Mesendoderm (in vitro differentiated cells): ENCODE data around the gene NUP35. TPM values are rescaled to one million over a fixed set of nuclear protein-coding genes. Genes with fewer than 3 reads are reported as not detected.

Experiments used
- DNase-seq: peaks from one replicate; pipeline ENCODE4 v3.0.0; 2013
- H2AK5ac ChIP-seq: 2 replicates; pipeline ENCODE4 v1.6.1; 2013; ENCODE audit warnings: low read length, inconsistent platforms
- H2BK120ac ChIP-seq: 2 replicates; pipeline ENCODE4 v1.6.1; 2013; ENCODE audit warnings: low read depth, mild to moderate bottlenecking, low read length, moderate library complexity, mixed read lengths
- H2BK15ac ChIP-seq: replicated peaks from 2 replicates; pipeline ENCODE4 v1.6.1; 2013; ENCODE audit warnings: low read depth, mild to moderate bottlenecking, moderate library complexity
- H2BK5ac ChIP-seq: 2 replicates; pipeline ENCODE4 v1.6.1; 2013; ENCODE audit warnings: low read length, inconsistent platforms
- H3K18ac ChIP-seq: 2 replicates; pipeline ENCODE4 v1.6.1; 2013; ENCODE audit warnings: mild to moderate bottlenecking, low read length, mixed read lengths
- H3K23ac ChIP-seq: one replicate; pipeline ENCODE4 v1.6.1; 2013; ENCODE audit warnings: low read length
- H3K27ac ChIP-seq: 2 replicates; pipeline ENCODE4 v1.5.1; 2013; ENCODE audit warnings: low read depth, mild to moderate bottlenecking, inconsistent platforms, low read length, moderate library complexity
- H3K27me3 ChIP-seq: 2 replicates; pipeline ENCODE4 v1.6.1; 2013; ENCODE audit warnings: low read length, control low read depth, mild to moderate bottlenecking, inconsistent platforms; ENCODE audit not compliant: insufficient read depth, poor library complexity
- H3K36me3 ChIP-seq: 2 replicates; pipeline ENCODE4 v1.6.1; 2013; ENCODE audit warnings: low read length, inconsistent platforms; ENCODE audit not compliant: control insufficient read depth, insufficient read depth
- H3K4ac ChIP-seq: one replicate; pipeline ENCODE4 v1.6.1; 2013; ENCODE audit warnings: low read depth, mild to moderate bottlenecking, low read length, moderate library complexity
- H3K4me1 ChIP-seq: 2 replicates; pipeline ENCODE4 v1.6.1; 2013; ENCODE audit warnings: low read depth, low read length, inconsistent platforms; ENCODE audit not compliant: control insufficient read depth
- H3K4me2 ChIP-seq: 2 replicates; pipeline ENCODE4 v1.6.1; 2013; ENCODE audit warnings: low read length
- H3K4me3 ChIP-seq: 2 replicates; pipeline ENCODE4 v1.5.1; 2013; ENCODE audit warnings: mild to moderate bottlenecking, low read length
- H3K56ac ChIP-seq: one replicate; pipeline ENCODE4 v1.6.1; 2013; ENCODE audit warnings: low read length
- H3K79me1 ChIP-seq: 2 replicates; pipeline ENCODE4 v1.6.1; 2013; ENCODE audit warnings: low read length, inconsistent platforms
- H3K79me2 ChIP-seq: 2 replicates; pipeline ENCODE4 v1.6.1; 2013; ENCODE audit warnings: mild to moderate bottlenecking, low read length; ENCODE audit not compliant: control insufficient read depth, insufficient read depth
- H3K9ac ChIP-seq: 2 replicates; pipeline ENCODE4 v1.6.1; 2013; ENCODE audit warnings: low read length, inconsistent platforms
- H4K5ac ChIP-seq: one replicate; pipeline ENCODE4 v1.6.1; 2013; ENCODE audit warnings: low read length
- H4K8ac ChIP-seq: one replicate; pipeline ENCODE4 v1.6.1; 2013; ENCODE audit warnings: low read depth, mild to moderate bottlenecking, control low read depth, low read length, moderate library complexity
- WGBS: extraction: QIAGEN DNeasy Blood & Tissue Kit; methylation state at CpG from one replicate; pipeline ENCODE4 v1.1.7; 2013; ENCODE audit warnings: low lambda C conversion rate, missing lambda C conversion rate; ENCODE audit not compliant: insufficient coverage; ENCODE audit errors: extremely low coverage; 5-methylcytosine and 5-hydroxymethylcytosine counted together
- polyA plus RNA-seq, 2 experiments: library from polyadenylated mRNA; stranded (reverse); fragments of 200-250 nt; gene quantifications; one replicate each; pipeline ENCODE4 v1.2.3, GENCODE V29; 2013

NUP35 gene
- polyA plus RNA-seq (2013, experiment 1 of 2), result 43.9 TPM
- polyA plus RNA-seq (2013, experiment 2 of 2), result 44.0 TPM

- Histone ChIP-seq H3K18ac (peak within 1 kb of the TSS; percentile 6), H2BK5ac (peak within 1 kb of the TSS; percentile 68), H3K23ac (no peak within 1 kb of the TSS), H3K27ac (peak within 1 kb of the TSS; percentile 86), H3K4me3 (peak within 1 kb of the TSS; percentile 76), H3K79me1 (no peaks in the 10 kb centered on the region), H3K4me1 (peaks cover 2% of the 10 kb centered on the region), H2BK120ac (no peak within 1 kb of the TSS), H2AK5ac (no peak within 1 kb of the TSS), H3K4me2 (peak within 1 kb of the TSS; percentile 64), H4K8ac (no peak within 1 kb of the TSS), H3K36me3 (no peaks in the 10 kb centered on the region), H3K9ac (peak within 1 kb of the TSS; percentile 86), H3K4ac (peak within 1 kb of the TSS; percentile 46), H4K5ac (no peak within 1 kb of the TSS), H3K27me3 (no peaks in the 10 kb centered on the region), H2BK15ac (no peak within 1 kb of the TSS), H3K56ac (peak within 1 kb of the TSS; percentile 89), H3K79me2 (peaks cover 31% of the 10 kb centered on the region)
- peak; percentile 96 for DNase-seq
- no CpG with 5 or more reads among the region's 43 CpGs for WGBS
These were observed at the start of gene NUP35 for GRCh38 chr2:183124222-183124956. Gene NUP35, plus strand, starts transcription at chr2:183124443. Its CDS starts 15 bp downstream, at chr2:183124458.

GRCh38 chr2:183078163-183078463 lies 46.1 kb upstream of the NUP35 start:
- DNase-seq, result no peak
- H3K79me2 ChIP-seq, result no peaks in the 10 kb centered on the region
- H2BK5ac ChIP-seq, result no peak overlapping the region
- no peak overlapping the region for H2BK15ac ChIP-seq
- H3K27ac ChIP-seq, result no peak overlapping the region
- H2AK5ac ChIP-seq, result no peak overlapping the region
- peak overlapping the region; percentile 28 for H3K4me2 ChIP-seq
- H3K4me1 ChIP-seq, result peaks cover 2% of the 10 kb centered on the region
- H3K23ac ChIP-seq, result no peak overlapping the region
- no peak overlapping the region for H2BK120ac ChIP-seq
- no peak overlapping the region for H4K5ac ChIP-seq
- H3K56ac ChIP-seq, result peak overlapping the region; percentile 42
- H3K36me3 ChIP-seq, result no peaks in the 10 kb centered on the region
- H3K4me3 ChIP-seq, result peak overlapping the region; percentile 15
- peak overlapping the region; percentile 90 for H4K8ac ChIP-seq
- H3K79me1 ChIP-seq, result no peaks in the 10 kb centered on the region
- H3K18ac ChIP-seq, result no peak overlapping the region
- WGBS, result no CpG with 5 or more reads among the region's 8 CpGs
- peak overlapping the region; percentile 50 for H3K9ac ChIP-seq
- H3K27me3 ChIP-seq, result no peaks in the 10 kb centered on the region
- no peak overlapping the region for H3K4ac ChIP-seq

DNA sequence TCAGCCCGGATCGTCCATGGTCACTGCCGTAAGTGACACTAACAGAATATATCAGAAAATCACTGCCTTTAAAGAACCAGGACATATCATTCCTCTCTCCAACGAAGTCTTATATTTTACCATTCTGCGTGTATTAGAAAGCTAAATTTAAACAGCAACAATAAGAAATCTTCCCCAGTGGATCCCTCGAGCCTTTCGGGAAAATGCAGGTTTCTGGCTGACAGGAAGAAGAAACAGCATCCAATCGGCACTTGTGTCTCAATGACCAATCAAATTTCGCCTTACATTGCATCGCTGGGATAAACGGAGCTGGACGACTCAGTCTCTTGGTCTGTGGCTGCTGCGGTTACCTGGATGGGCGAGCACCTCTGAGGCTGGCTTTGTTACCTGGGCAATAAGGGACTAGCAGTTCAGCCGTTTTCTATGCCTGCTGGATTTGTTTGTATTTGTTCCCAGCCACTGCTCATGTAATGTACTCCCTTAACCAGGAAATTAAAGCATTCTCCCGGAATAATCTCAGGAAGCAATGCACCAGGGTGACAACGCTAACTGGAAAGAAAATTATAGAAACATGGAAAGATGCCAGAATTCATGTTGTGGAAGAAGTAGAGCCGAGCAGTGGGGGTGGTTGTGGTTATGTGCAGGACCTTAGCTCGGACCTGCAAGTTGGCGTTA lies 45.6 kb upstream of the NUP35 start, which contains the start of gene DUSP19:
Gene DUSP19, plus strand, starts transcription at position 284 of the 675 bp plus-strand sequence. Its CDS starts 187 bp downstream, at position 471.
- Histone ChIP-seq H3K36me3 (no peaks in the 10 kb centered on the region), H3K18ac (peak within 1 kb of the TSS; percentile 16), H3K27ac (no peak within 1 kb of the TSS), H4K8ac (peak within 1 kb of the TSS; percentile 90), H3K23ac (no peak within 1 kb of the TSS), H2BK15ac (no peak within 1 kb of the TSS), H2BK120ac (no peak within 1 kb of the TSS), H3K4me3 (peak within 1 kb of the TSS; percentile 15), H3K9ac (peak within 1 kb of the TSS; percentile 51), H3K4ac (peak within 1 kb of the TSS; percentile 65), H3K27me3 (no peaks in the 10 kb centered on the region), H3K56ac (peak within 1 kb of the TSS; percentile 68), H3K79me2 (no peaks in the 10 kb centered on the region), H3K79me1 (no peaks in the 10 kb centered on the region), H2BK5ac (no peak within 1 kb of the TSS), H4K5ac (no peak within 1 kb of the TSS), H3K4me2 (peak within 1 kb of the TSS; percentile 30), H3K4me1 (peaks cover 2% of the 10 kb centered on the region), H2AK5ac (no peak within 1 kb of the TSS)
- WGBS, result no CpG with 5 or more reads among the region's 20 CpGs
- peak; percentile 98 for DNase-seq

- H2BK15ac ChIP-seq, result no peak overlapping the region
These were observed 45.0 kb upstream of the NUP35 start for GRCh38 chr2:183079139-183079775.

GRCh38 chr2:183081911-183082310 lies 42.3 kb upstream of the NUP35 start:
- Histone ChIP-seq H4K5ac (no peak overlapping the region), H3K79me1 (no peaks in the 10 kb centered on the region), H3K27me3 (no peaks in the 10 kb centered on the region), H2BK5ac (no peak overlapping the region), H2AK5ac (no peak overlapping the region), H4K8ac (no peak overlapping the region), H3K4me3 (no peak overlapping the region), H3K79me2 (no peaks in the 10 kb centered on the region), H3K27ac (no peak overlapping the region), H3K4ac (no peak overlapping the region), H3K36me3 (no peaks in the 10 kb centered on the region), H3K18ac (no peak overlapping the region), H3K23ac (no peak overlapping the region), H2BK120ac (no peak overlapping the region), H3K56ac (no peak overlapping the region), H3K9ac (no peak overlapping the region), H2BK15ac (no peak overlapping the region), H3K4me1 (peaks cover 2% of the 10 kb centered on the region), H3K4me2 (no peak overlapping the region)
- no CpG with 5 or more reads among the region's 1 CpG for WGBS
- DNase-seq, result no peak

More at GRCh38 chr2:183079139-183079775, 45.0 kb upstream of the NUP35 start:
- no peak for DNase-seq
- H3K27ac ChIP-seq, result no peak overlapping the region
- H3K4ac ChIP-seq, result peak overlapping the region; percentile 65
- H3K36me3 ChIP-seq, result no peaks in the 10 kb centered on the region
- no peak overlapping the region for H3K4me3 ChIP-seq
- peak overlapping the region; percentile 30 for H3K4me2 ChIP-seq
- peak overlapping the region; percentile 68 for H3K56ac ChIP-seq
- peak overlapping the region; percentile 51 for H3K9ac ChIP-seq
- H3K4me1 ChIP-seq, result peaks cover 2% of the 10 kb centered on the region
- H3K27me3 ChIP-seq, result no peaks in the 10 kb centered on the region
- H4K8ac ChIP-seq, result no peak overlapping the region
- no peak overlapping the region for H4K5ac ChIP-seq
- no CpG with 5 or more reads among the region's 13 CpGs for WGBS
- no peaks in the 10 kb centered on the region for H3K79me1 ChIP-seq
- no peak overlapping the region for H2AK5ac ChIP-seq
- H3K23ac ChIP-seq, result no peak overlapping the region
- H2BK5ac ChIP-seq, result no peak overlapping the region
- no peak overlapping the region for H2BK120ac ChIP-seq
- H3K18ac ChIP-seq, result peak overlapping the region; percentile 16
- no peaks in the 10 kb centered on the region for H3K79me2 ChIP-seq
